ENCODE measurements around the gene TFCP2L1.

DNA sequence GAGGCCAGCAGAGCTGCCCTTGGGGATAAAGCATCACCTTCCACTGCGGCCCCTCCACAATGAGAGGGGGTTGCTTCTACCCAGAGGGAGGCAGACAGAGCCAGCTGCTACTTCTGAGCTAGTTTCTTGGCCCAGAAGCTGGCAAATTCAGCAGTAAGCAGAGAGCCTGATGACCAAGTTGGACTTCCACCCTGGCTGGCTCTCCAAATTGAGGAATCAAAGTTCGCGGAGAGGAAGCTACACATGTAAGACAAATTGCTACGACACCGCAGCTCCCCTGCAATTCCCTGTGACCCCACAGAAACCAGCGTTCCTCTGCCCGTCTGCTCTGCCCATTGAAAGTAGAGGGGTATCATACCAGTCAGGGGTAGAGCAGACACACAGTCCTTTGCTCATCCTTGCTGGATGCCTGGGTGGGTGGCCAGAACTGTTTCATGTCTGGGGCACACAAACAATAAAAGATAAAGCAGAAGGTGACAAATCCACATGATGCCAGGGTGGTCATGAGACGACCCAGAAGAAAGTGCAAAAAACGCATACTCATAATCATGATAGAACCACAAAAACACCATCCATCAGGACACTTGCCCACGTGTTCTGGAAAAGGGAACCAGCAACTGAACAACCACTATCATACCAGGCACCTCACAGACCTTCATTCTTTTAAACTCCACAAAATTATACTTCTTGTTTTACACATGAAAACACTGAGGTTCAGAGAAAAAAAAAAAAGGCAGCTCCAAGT, 5.4 kb downstream of the TFCP2L1 start:
- TF ChIP-seq CTCF (IDR thresholded peaks at IDR 0.05) (no peak), POLR2A (IDR thresholded peaks at IDR 0.05) (no peak), EP300 (IDR thresholded peaks at IDR 0.05) (no peak), POLR2AphosphoS5 (IDR thresholded peaks at IDR 0.05) (no peak)
